OCI-LY3 (cell line): Measurements from ENCODE around the gene HMCN1.
"Not testable (repeated sequence)": the region's sequence is repeated elsewhere in the genome, so short reads cannot be mapped to it uniquely, and the experiment has no call there.

ENCODE experiments used
- H2AFZ ChIP-seq: fragments of 200-600, 300-600 bp; shearing (Covaris generic); 2 replicates; pipeline ENCODE4 v1.6.0; 2014; ENCODE audit warnings: antibody characterized with exemption, low read depth, low read length
- H3K27ac ChIP-seq: fragments of 200-600, 300-600 bp; sonication (generic); 2 replicates; pipeline ENCODE4 v1.5.1; 2014; ENCODE audit warnings: mild to moderate bottlenecking, low read length, moderate library complexity, mixed read lengths
- H3K27me3 ChIP-seq: fragments of 200-600, 300-600 bp; sonication (generic); 2 replicates; pipeline ENCODE4 v1.6.1; 2014; ENCODE audit warnings: low read depth, low read length, mixed read lengths
- H3K36me3 ChIP-seq: fragments of 200-600, 300-600 bp; sonication (generic); replicated peaks from 2 replicates; pipeline ENCODE3; 2014; ENCODE audit warnings: low read depth, low read length, mixed read lengths
- H3K4me1 ChIP-seq: fragments of 300-600, 200-600 bp; sonication (generic); 2 replicates; pipeline ENCODE4 v1.6.1; 2014; ENCODE audit warnings: low read length, mixed read lengths
- H3K4me2 ChIP-seq: fragments of 200-600, 300-600 bp; sonication (generic); 2 replicates; pipeline ENCODE4 v1.6.1; 2014; ENCODE audit warnings: low read length, mixed read lengths
- H3K4me3 ChIP-seq: fragments of 300-600, 200-600 bp; sonication (generic); 2 replicates; pipeline ENCODE4 v1.5.1; 2014; ENCODE audit warnings: antibody characterized with exemption, mild to moderate bottlenecking, low read length, moderate library complexity
- H3K79me2 ChIP-seq: fragments of 300-600, 200-600 bp; shearing (Covaris generic); 2 replicates; pipeline ENCODE4 v1.6.1; 2014; ENCODE audit warnings: mild to moderate bottlenecking, low read length, mixed read lengths
- H3K9ac ChIP-seq: fragments of 300-600, 200-600 bp; shearing (Covaris generic); 2 replicates; pipeline ENCODE4 v1.6.0; 2014; ENCODE audit warnings: mild to moderate bottlenecking, low read length, moderate library complexity
- H3K9me3 ChIP-seq: fragments of 200-600, 300-600 bp; shearing (Covaris generic); 2 replicates; pipeline ENCODE4 v1.6.1; 2014; ENCODE audit warnings: low read length, mixed read lengths; ENCODE audit not compliant: insufficient read depth
- H4K20me1 ChIP-seq: fragments of 200-600, 300-600 bp; sonication (generic); 2 replicates; pipeline ENCODE4 v1.6.1; 2016; ENCODE audit warnings: low read length, mixed read lengths; ENCODE audit not compliant: insufficient read depth
- CTCF ChIP-seq: fragments of 200-600, 300-600 bp; sonication (generic); IDR thresholded peaks from 2 replicates; pipeline ENCODE4 v1.5.1; 2014; ENCODE audit warnings: antibody characterized with exemption, low read length, low read depth
- EZH2phosphoT487 ChIP-seq: fragments of 200-600 bp; shearing (Covaris generic); IDR thresholded peaks from 2 replicates; pipeline ENCODE4 v1.6.1; 2018; ENCODE audit warnings: antibody characterized with exemption, mixed run types, low read depth

The HMCN1 gene

GRCh38 chr1:185769136-185769535, 34.9 kb downstream of the HMCN1 start:
- H3K27ac ChIP-seq: no peak overlapping the region
- no peak overlapping the region for H3K9ac ChIP-seq
- TF ChIP-seq EZH2phosphoT487 (no peak), CTCF (no peak)
- no peaks in the 10 kb centered on the region for H4K20me1 ChIP-seq
- no peaks in the 10 kb centered on the region for H3K9me3 ChIP-seq
- H3K4me3 ChIP-seq: no peak overlapping the region
- H3K27me3 ChIP-seq: peaks cover 14% of the 10 kb centered on the region
- H3K79me2 ChIP-seq: no peaks in the 10 kb centered on the region
- H3K4me2 ChIP-seq: no peak overlapping the region
- H3K4me1 ChIP-seq: no peaks in the 10 kb centered on the region
- no peaks in the 10 kb centered on the region for H3K36me3 ChIP-seq
- H2AFZ ChIP-seq: no peak overlapping the region

GRCh38 chr1:185774394-185774793, 40.2 kb downstream of the HMCN1 start:
- Histone ChIP-seq H3K36me3 (no peaks in the 10 kb centered on the region), H3K4me3 (no peak overlapping the region), H3K27ac (no peak overlapping the region), H3K9ac (no peak overlapping the region), H3K27me3 (peaks cover 25% of the 10 kb centered on the region), H3K9me3 (no peaks in the 10 kb centered on the region), H3K79me2 (no peaks in the 10 kb centered on the region), H3K4me1 (no peaks in the 10 kb centered on the region), H3K4me2 (no peak overlapping the region), H4K20me1 (no peaks in the 10 kb centered on the region), H2AFZ (no peak overlapping the region)
- TF ChIP-seq CTCF (no peak), EZH2phosphoT487 (no peak)

GRCh38 chr1:185775501-185775900, 41.3 kb downstream of the HMCN1 start:
- H3K9ac ChIP-seq: no peak overlapping the region
- no peak for TF ChIP-seq CTCF
- no peak for TF ChIP-seq EZH2phosphoT487
- no peak overlapping the region for H3K27ac ChIP-seq
- H4K20me1 ChIP-seq: no peaks in the 10 kb centered on the region
- H3K4me2 ChIP-seq: no peak overlapping the region
- no peaks in the 10 kb centered on the region for H3K79me2 ChIP-seq
- H3K27me3 ChIP-seq: peaks cover 25% of the 10 kb centered on the region
- H2AFZ ChIP-seq: no peak overlapping the region
- H3K4me3 ChIP-seq: no peak overlapping the region
- no peaks in the 10 kb centered on the region for H3K4me1 ChIP-seq
- H3K36me3 ChIP-seq: no peaks in the 10 kb centered on the region
- no peaks in the 10 kb centered on the region for H3K9me3 ChIP-seq

- Histone ChIP-seq H4K20me1 (no peaks in the 10 kb centered on the region), H3K4me3 (no peak overlapping the region), H3K9ac (no peak overlapping the region), H3K27me3 (peaks cover 25% of the 10 kb centered on the region), H3K9me3 (no peaks in the 10 kb centered on the region), H3K4me1 (no peaks in the 10 kb centered on the region), H3K27ac (no peak overlapping the region), H3K79me2 (no peaks in the 10 kb centered on the region), H2AFZ (no peak overlapping the region), H3K4me2 (no peak overlapping the region), H3K36me3 (no peaks in the 10 kb centered on the region)
- TF ChIP-seq CTCF (no peak), EZH2phosphoT487 (no peak)
These were observed 42.3 kb downstream of the HMCN1 start for GRCh38 chr1:185776522-185776921.

GRCh38 chr1:185783860-185784259, 49.7 kb downstream of the HMCN1 start:
- H3K36me3 ChIP-seq, H3K27ac ChIP-seq, H3K4me3 ChIP-seq, H4K20me1 ChIP-seq, H3K9me3 ChIP-seq, H3K9ac ChIP-seq, H3K27me3 ChIP-seq, H2AFZ ChIP-seq, H3K4me2 ChIP-seq, H3K4me1 ChIP-seq, H3K79me2 ChIP-seq: not testable (repeated sequence)
